ENCODE measurements around the gene RNF17. TPM values are rescaled to one million over a fixed set of nuclear protein-coding genes. Genes with fewer than 3 reads are reported as not detected.

RNF17 gene
- total RNA-seq, 4 donors from 2014 or later, result 0.75 TPM; not detected in 3

- TF ChIP-seq, protein P1, sequence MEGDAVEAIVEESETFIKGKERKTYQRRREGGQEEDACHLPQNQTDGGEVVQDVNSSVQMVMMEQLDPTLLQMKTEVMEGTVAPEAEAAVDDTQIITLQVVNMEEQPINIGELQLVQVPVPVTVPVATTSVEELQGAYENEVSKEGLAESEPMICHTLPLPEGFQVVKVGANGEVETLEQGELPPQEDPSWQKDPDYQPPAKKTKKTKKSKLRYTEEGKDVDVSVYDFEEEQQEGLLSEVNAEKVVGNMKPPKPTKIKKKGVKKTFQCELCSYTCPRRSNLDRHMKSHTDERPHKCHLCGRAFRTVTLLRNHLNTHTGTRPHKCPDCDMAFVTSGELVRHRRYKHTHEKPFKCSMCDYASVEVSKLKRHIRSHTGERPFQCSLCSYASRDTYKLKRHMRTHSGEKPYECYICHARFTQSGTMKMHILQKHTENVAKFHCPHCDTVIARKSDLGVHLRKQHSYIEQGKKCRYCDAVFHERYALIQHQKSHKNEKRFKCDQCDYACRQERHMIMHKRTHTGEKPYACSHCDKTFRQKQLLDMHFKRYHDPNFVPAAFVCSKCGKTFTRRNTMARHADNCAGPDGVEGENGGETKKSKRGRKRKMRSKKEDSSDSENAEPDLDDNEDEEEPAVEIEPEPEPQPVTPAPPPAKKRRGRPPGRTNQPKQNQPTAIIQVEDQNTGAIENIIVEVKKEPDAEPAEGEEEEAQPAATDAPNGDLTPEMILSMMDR (IDR thresholded peaks at IDR 0.05; ENCODE audit: low read depth), result no peak
Observed at GRCh38 chr13:24746618-24747247, 17.2 kb upstream of the RNF17 start.

DNA sequence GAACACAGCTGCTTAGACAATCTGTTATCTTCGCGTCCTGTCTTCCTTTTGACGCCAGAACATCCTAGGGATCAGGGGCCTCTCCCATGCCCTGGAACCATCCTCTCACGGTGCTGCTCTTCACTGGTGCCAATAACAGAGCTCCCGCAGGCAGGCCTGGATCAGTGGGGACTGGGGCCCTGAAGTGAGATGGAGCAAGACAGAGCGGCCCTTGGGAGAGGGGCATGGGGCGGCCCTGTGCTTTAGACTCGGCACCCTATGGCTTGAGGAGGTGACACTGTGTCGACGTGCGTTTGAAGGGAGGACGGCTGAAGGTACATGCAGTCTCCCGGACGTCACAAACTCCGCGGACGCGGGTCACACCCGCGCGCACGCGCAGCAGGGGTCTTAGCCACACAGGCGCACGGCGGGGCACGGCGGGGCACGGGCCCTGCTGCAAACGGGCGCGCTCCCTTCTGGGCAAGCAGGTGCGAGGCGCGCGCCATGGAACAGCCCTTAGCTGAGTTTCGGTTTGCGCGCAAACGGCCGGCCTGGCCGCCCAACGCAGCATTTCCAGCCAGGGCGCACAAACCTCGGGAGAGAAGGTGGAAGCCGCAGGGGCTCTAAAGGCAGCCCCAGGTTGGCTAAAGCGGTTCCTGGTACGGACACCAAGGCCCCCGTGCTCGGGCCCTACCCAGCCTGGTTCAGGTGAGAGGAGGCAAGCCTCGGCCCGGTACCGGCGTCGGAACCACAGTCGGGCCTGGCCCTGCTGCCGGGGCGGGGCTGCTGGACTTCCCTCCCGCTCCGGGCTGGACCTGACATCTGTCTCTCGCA is 16.5 kb upstream of the RNF17 start:
- TF ChIP-seq, protein P1 (IDR thresholded peaks at IDR 0.05; ENCODE audit: low read depth), result no peak

GRCh38 chr13:24748061-24748400 is 15.9 kb upstream of the RNF17 start:
- TF ChIP-seq, protein P1 (IDR thresholded peaks at IDR 0.05; ENCODE audit: low read depth), result no peak

- TF ChIP-seq, protein P1 (IDR thresholded peaks at IDR 0.05; ENCODE audit: low read depth), result no peak
Observed at GRCh38 chr13:24759197-24759596, 4.8 kb upstream of the RNF17 start.

DNA sequence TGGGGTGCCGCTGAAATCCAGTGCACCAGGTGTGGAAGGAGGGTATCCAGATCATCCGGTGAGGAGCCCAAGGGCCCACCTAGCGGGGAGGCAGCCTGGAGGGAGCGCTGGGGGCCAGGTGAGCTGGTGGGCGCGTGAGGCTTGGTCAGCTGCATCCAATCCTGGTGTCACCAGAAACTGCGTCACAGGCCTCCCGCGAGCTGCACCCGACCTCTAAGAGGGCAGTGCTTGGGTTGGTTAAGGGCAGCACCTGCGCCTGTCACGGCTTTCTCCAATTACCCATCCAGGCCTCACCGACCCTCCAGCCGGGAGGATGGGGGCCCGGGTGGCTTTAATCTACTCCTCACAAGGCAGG is 284 bp downstream of the RNF17 start:
- TF ChIP-seq, protein P1 (IDR thresholded peaks at IDR 0.05; ENCODE audit: low read depth), result no peak

DNA sequence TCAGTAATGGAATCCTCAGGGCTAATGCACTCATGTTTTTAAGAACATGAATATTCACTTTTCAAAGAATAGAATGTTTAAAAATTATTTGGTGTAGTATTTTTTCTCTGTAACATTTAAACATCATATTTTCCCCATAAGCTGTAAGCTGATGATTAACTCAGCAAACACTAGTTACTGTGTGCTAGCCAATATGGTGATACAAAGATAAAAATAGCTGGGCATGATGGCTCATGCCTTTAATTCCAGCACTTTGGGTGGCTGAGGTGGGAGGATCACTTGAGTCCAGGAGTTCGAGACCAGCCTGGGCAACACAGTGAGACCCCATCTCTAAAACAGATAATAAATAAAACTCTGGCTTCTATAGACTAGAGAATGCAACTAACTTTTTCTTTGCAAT is 13.2 kb downstream of the RNF17 start:
- TF ChIP-seq, protein P1 (IDR thresholded peaks at IDR 0.05; ENCODE audit: low read depth), result no peak

DNA sequence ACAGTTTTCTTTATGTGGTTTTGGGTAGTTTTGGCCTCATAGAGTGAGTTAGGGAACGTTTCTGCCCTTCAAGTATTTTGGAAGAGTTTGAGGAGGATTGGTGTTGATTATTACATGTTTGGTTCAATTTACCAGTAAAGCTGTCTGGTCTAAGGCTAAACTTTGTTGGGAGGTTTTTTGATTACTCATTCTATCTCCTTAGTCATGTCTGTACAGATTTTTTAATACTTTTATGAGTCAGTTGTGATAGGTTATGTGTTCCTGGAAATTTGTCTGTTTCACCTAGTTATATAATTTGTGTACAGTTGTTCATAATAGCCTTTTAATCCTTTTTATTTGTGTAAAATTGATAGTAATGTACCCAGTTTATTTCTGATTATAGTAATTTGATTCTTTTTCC is 20.4 kb downstream of the RNF17 start:
- TF ChIP-seq, protein P1 (IDR thresholded peaks at IDR 0.05; ENCODE audit: low read depth), result no peak

All from subcutaneous adipose tissue (tissue), 4 donors.